NCI-H146 (cell line): Measurements from ENCODE around the gene WSCD1.
A peak's percentile ranks its signal among the peaks of the same experiment; 100 is the strongest.

Experiments used
- DNase-seq: peaks from one replicate; lab custom pipeline; 2025; lab: John Stamatoyannopoulos, UW

WSCD1 gene

GRCh38 chr17:6160911-6161855 lies 91.0 kb downstream of the WSCD1 start:
- DNase-seq, result no peak

GRCh38 chr17:6162216-6162615 lies 92.0 kb downstream of the WSCD1 start:
- peak; percentile 54 for DNase-seq

GRCh38 chr17:6162892-6163291 lies 92.7 kb downstream of the WSCD1 start:
- no peak for DNase-seq

- no peak for DNase-seq
These were observed 93.6 kb downstream of the WSCD1 start for GRCh38 chr17:6163612-6164333.

- no peak for DNase-seq
These were observed 94.8 kb downstream of the WSCD1 start for GRCh38 chr17:6164996-6165395.

GRCh38 chr17:6165806-6166205 lies 95.6 kb downstream of the WSCD1 start:
- DNase-seq, result no peak

- no peak for DNase-seq
These were observed 96.5 kb downstream of the WSCD1 start for GRCh38 chr17:6166492-6167179.

GRCh38 chr17:6168296-6168695 lies 98.1 kb downstream of the WSCD1 start:
- DNase-seq, result no peak

GRCh38 chr17:6170349-6170748 lies 100.2 kb downstream of the WSCD1 start:
- no peak for DNase-seq

- DNase-seq, result no peak
These were observed 102.6 kb downstream of the WSCD1 start for GRCh38 chr17:6172642-6173330.

- DNase-seq, result no peak
These were observed 103.5 kb downstream of the WSCD1 start for GRCh38 chr17:6173653-6174052.
